OCI-M2 (cell line): ENCODE results near the gene TRIM29.

Experiments used
- DNase-seq: peaks from one replicate; lab custom pipeline; 2025; ENCODE audit not compliant: unreplicated experiment; lab: John Stamatoyannopoulos, UW

TRIM29 gene

DNA sequence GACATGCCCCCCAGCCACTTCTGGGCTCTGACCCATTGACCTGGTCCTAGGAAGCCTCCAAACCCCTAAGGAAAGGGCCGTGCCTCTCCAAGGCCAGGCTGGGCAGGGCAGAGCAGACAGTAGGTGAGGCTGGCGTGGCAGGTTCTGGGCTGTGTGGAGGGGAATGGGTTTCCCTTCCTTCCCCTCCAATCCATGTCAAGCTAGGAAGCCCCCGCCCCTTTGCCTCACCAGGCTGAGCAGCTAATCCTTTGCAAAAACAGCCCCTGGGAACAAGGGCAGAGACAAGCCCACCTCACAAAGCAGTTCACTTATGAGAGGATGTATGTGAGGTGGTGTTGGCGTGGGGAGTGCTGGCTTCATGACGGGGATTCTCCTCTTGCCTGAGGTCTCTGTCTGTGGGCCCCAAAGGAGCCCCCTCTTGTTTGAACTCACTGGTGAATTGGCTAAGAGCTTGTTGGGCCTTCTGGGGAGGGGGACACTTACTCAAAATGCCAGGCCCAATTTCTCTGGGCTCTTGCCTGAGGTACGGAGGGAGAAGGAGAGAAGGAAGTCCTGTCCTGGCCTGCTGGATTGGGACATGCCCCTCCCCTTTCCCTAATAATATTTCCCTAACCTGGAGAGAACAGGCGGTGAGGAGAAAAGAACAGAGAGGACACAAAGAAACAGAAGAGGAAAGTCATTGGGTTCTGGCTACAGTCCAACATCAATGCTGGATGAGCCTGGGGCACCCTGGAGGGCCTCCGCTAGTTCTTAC is 1.6 kb upstream of the TRIM29 start:
- no peak for DNase-seq

DNA sequence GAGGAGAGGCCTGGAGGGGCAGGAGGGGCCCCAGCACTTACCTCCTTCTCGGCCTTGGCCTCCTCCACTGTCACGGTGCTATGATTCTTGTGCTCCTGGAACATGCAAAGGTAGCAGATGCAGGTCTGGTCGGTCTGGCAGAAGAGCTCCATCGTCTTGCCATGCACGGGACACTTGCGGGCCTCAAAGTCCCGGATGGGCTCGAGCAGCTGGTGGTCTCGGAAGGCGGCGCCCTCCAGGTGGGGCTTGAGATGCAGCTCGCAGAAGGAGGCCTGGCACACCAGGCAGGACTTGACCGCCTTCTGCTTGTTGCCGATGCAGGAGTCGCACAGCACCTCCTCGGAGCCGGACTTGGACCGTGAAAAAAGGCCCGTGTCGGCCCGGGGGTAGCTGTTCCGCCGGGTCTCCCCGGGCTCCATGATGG is 714 bp downstream of the TRIM29 start:
- DNase-seq: no peak

GRCh38 chr11:120136356-120136755 is 1.6 kb downstream of the TRIM29 start:
- DNase-seq: no peak

GRCh38 chr11:120135838-120136237 is 2.1 kb downstream of the TRIM29 start:
- no peak for DNase-seq

GRCh38 chr11:120134931-120135228 is 3.0 kb downstream of the TRIM29 start:
- DNase-seq: no peak

DNA sequence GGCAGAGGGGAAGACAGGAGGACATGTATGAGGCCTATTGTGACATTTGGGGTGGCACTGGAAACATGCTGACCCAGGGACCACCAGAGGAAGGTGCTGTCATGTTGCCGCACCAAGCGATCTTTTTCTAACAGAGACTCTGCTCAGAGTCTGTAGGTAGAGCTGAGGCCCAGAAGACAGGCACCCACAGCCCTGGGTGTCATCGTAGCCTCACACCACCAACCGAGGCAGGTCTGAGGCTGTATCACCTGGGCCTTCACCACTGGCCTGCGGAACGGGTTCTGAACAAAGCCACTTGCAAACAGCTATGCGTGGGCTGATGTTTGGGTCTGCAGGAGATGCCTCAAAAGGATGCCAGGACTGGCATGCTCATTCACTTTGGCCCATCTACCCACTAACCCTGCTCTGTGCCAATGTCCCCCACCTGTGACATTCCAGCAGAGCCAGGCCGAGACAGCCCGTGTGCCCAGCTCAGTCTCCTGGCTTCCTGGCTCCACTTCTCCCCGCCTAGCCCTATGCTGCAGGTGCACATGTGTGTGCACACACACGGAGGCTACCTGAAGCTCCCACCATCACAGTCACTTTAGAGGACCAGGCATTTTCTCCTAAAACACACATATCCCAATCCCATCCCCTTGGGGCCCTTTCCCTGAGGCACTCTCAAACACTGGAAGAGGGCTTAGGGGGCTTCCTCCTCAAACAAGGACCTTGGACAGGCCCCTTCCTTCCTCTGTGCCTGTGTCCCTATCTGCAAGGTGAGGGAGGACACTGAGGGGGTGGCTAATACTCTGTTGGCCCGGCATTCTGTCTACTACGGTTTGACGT is 3.6 kb downstream of the TRIM29 start:
- no peak for DNase-seq

DNA sequence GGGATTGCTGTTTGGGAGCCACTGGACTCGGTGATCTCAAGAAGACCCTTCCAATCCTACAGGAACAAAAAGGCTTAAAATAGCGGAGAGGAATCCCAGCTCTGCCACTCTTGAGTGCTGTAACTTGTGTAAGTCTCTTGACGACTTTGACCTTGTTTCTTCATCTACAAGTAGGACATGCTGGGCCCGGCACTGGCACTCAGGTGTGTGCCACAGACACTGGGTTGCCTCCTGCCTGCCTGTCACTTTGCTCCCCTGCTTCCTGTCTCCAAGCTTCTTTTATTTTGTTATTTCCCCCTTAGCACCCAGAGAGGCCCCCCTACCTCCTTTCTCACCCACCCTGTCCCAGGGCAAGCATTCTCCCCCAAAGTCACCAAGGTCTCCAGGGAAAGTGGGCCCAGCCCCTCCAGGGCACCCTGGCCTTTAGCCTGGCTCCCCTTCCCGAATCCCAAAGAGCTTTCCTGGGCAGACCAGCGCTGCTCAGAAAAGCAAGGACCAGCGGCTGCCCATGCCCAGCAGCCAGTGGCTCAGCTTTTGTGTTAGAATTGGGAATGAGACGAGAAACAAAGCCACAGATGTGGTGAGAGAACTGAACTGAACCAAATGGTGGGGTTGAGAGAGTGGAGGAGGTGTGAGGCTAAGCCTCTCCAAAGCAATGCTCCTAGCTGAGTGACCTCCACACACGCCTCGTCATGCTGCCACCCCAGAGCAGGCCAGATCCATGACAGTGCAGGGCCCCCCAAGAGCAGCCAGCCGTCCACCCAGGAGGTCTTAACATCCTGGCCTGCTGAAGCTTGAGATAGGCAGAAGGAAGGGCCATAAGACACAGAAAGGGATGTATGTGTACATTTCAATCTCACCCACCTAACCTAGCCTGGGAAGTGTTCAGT is 4.5 kb downstream of the TRIM29 start:
- DNase-seq: no peak

GRCh38 chr11:120132645-120133185 is 5.2 kb downstream of the TRIM29 start:
- DNase-seq: no peak

GRCh38 chr11:120131941-120132644 is 5.8 kb downstream of the TRIM29 start:
- no peak for DNase-seq

DNA sequence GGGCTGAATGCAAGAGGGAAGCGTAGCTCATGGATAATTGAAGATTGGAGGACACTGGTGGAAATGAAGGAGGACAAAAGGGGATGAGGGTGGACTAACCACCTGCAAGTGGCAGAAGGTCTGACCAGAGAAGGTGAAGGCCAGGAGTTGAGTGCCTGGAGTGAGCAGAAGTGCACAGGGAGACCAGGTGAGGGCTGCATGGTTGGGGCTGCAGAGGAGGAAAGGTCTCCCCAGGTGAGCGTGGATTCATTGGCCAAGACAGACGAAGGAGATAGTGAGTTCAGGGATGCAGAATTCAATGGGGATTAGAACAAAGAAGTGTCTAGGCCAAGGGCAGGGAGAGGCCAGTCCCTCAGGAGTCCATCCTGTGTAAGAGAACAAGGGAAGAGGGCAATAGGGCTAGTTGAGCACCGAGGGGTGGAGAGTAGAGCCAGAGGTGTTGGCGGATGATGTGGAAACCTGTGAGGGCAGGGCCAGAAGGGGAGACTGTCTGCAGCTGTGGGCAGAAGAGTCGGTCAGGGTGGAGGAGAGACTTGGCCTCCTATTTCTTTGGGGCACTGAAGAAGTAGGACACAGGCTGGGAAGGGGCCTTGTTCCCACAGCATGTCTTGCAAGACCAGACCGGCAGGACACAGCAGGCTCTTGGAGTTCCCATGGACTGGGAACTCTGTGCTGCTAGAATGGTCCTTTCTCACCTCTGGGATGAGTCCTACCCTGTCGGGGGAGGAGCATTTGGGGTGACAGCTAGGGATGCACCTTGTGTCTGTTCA is 6.7 kb downstream of the TRIM29 start:
- DNase-seq: no peak

GRCh38 chr11:120130176-120130980 is 7.5 kb downstream of the TRIM29 start:
- no peak for DNase-seq

DNA sequence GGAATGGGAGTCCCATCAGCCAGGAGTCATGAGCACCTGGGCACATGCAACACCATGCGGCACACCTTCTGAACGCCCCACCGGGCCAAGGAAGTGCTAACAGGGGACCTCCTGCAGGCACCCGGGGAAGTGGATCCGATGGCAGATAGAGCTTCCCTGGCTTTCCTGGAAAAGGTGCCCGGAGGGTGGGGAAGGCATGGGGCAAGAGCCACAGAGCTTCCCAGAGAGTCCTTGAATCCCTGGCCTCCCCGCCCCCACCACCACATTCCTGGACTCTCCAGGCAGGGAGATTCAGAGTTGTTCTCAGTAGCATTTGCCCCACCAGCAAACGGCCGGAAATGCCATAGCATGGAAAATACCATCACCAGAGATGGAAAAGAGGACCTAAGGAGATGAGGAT is 8.3 kb downstream of the TRIM29 start:
- no peak for DNase-seq

- DNase-seq: no peak
These were observed 9.4 kb downstream of the TRIM29 start for GRCh38 chr11:120128392-120129119.

DNA sequence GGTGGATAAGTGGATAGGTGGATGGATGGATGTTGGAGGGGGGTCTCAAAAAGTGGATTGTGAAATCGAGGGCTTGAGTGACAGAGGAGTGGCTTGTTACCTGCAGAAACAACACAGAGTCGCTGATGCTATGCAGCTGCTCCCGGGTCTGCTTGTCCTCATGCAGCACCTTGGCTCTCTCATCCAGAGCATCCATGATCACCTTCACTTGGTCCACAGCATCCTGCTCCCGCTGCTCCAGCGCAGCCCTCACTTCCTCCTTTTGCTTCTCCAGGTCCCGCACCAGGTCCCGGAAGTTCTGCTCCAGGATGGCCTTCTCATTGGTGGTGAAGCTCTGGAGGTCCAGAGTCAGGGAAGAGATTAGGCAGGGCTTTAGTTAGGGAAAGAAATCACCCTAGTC is 10.7 kb downstream of the TRIM29 start:
- DNase-seq: no peak

DNA sequence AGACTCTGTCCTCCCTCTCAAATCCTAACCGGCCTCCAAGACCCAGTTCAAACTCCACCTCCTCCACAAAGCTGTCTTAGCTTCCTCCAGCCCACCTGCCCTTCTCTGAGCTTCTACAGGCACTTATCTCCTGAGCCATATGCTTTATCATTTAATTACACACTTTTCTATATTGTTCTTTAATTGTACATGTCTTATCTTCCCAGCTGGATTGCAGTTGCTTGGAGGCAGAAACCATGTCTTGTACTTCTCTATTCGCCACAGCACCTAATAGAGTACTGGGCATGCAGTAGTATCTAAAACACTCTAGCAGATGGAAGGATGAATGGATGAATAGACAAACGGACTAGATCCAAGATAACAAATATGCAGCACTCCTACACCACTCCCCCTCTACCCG is 11.3 kb downstream of the TRIM29 start:
- no peak for DNase-seq

DNA sequence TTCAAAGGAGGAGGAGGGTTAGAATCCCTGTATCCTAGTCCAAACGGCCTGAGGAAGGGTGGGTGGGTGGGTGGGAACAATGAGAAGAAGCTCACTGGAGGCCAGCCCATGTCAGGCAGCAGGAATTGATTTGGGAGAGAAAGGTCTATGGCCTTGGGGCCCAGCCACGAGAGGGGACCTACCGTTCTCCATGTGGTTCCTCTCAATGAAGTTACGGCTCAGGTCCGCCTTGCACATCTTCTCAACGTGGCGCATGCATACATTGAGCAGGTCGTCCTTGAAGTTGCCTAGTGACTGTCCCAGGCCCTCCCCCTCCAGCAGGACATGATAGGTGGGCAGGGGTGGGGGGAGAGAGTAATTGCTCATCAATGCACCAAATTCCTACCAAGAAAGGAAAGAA is 12.4 kb downstream of the TRIM29 start:
- no peak for DNase-seq

DNA sequence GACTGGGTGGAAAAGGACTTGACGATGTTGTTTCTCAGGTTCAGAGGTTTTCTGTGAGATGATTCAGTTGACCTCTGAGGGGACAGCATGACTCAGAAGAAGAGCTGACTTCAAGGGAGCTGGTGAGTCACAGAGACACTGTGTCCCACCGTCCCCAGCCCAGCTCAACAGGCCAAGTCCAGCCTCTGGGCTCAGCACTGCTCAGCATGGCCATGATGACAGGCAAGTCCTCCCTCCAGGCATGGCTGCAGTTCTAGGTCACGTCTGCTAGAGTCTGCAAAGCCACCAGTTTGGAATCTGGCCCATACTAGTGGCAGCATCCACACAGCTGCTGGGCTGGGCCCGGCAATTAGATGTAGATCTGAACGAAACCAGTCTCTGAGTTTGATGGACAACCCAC is 12.9 kb downstream of the TRIM29 start:
- no peak for DNase-seq

- DNase-seq: no peak
These were observed 13.6 kb downstream of the TRIM29 start for GRCh38 chr11:120124355-120124754.
